Measurements from ENCODE around the gene USP31. TPM values are rescaled to one million over a fixed set of nuclear protein-coding genes. Genes with fewer than 3 reads are reported as not detected.

The USP31 gene
- total and polyA plus RNA-seq, 2 donors (not counting 1 experiment from before 2014, with no cell fraction given) = 1.6 to 6.7 TPM

GRCh38 chr16:23129686-23130085 lies 19.6 kb downstream of the USP31 start:
- Histone ChIP-seq H4K20me1 (ENCODE audit: control insufficient read depth, insufficient read depth, low read length, poor library complexity, severe bottlenecking) (no peaks in the 10 kb centered on the region), H3K36me3 (replicated peaks in 1 of 2; ENCODE audit: control extremely low read depth in 1 of 2, control insufficient read depth in 1 of 2, extremely low read depth in 1 of 2, insufficient read depth in 2 of 2, low read length in 1 of 2) (no peaks in the 10 kb centered on the region), H3K27ac (ENCODE audit: low read length in 2 of 2) (no peak overlapping the region), H3K9me3 (ENCODE audit: control extremely low read depth in 1 of 3, control insufficient read depth in 2 of 3, insufficient read depth in 1 of 3, low read length in 2 of 3) (no peaks in the 10 kb centered on the region), H3K27me3 (replicated peaks in 1 of 4; ENCODE audit: control extremely low read depth in 1 of 4, control insufficient read depth in 3 of 4, insufficient read depth in 4 of 4, low read length in 3 of 4) (no peaks in the 10 kb centered on the region), H3K4me1 (ENCODE audit: control insufficient read depth in 2 of 2, insufficient read depth in 2 of 2, low read length in 2 of 2) (no peaks in the 10 kb centered on the region), H2AFZ (ENCODE audit: insufficient read depth, low read depth, low read length, poor library complexity, severe bottlenecking) (no peak overlapping the region), H3K9ac (ENCODE audit: low read length) (no peak overlapping the region), H3K4me3 (ENCODE audit: control extremely low read depth in 1 of 5, extremely low read depth in 1 of 5, insufficient read depth in 1 of 5, low read depth in 2 of 5, low read length in 4 of 5) (no peak overlapping the region), H3K4me2 (replicated peaks; ENCODE audit: low read depth, low read length, poor library complexity, severe bottlenecking) (no peak overlapping the region), H3K79me2 (ENCODE audit: control insufficient read depth, insufficient read depth, low read length) (peaks cover 3% of the 10 kb centered on the region)
- Mint-ChIP-seq H3K4me1 (peaks cover 7% of the 10 kb centered on the region), H3K27ac (no peak overlapping the region), H3K27me3 (peaks cover 6% of the 10 kb centered on the region), H3K9me3 (ENCODE audit: insufficient read depth) (no peaks in the 10 kb centered on the region), H3K4me3 (no peak overlapping the region)
- 67% methylated on average over 1 of the region's 1 CpG for WGBS (ENCODE audit: insufficient coverage)
- ChIA-PET POLR2A (interaction anchor here (0.5 kb wide), 1 partner anchor 207 kb away, joined by 3 read pairs; no protein-coding TSS in a partner anchor), CTCF (no interaction called here)
- no peak for DNase-seq
- ATAC-seq (ENCODE audit: low read depth) = no peak
- no peak for TF ChIP-seq EZH2 (IDR thresholded peaks at IDR 0.05; ENCODE audit: borderline replicate concordance, insufficient read depth, low read depth, low read length, poor library complexity, severe bottlenecking)
- no peak for TF ChIP-seq CTCF (IDR thresholded peaks at IDR 0.05)
- intact Hi-C loops (cut with micrococcal nuclease) = no loop called here

- DNase-seq (no peak), ATAC-seq (ENCODE audit: low read depth) (no peak)
- H3K36me3 ChIP-seq (replicated peaks in 1 of 2; ENCODE audit: control extremely low read depth in 1 of 2, control insufficient read depth in 1 of 2, extremely low read depth in 1 of 2, insufficient read depth in 2 of 2, low read length in 1 of 2) = no peaks in the 10 kb centered on the region
- WGBS (ENCODE audit: insufficient coverage) = 92% methylated on average over 2 of the region's 5 CpGs
- no peaks in the 10 kb centered on the region for H4K20me1 ChIP-seq (ENCODE audit: control insufficient read depth, insufficient read depth, low read length, poor library complexity, severe bottlenecking)
- H2AFZ ChIP-seq (ENCODE audit: insufficient read depth, low read depth, low read length, poor library complexity, severe bottlenecking) = no peak overlapping the region
- intact Hi-C loops (cut with micrococcal nuclease) = no loop called here
- Mint-ChIP-seq H3K9me3 (ENCODE audit: insufficient read depth) (no peaks in the 10 kb centered on the region), H3K4me3 (no peak overlapping the region), H3K27me3 (peaks cover 5% of the 10 kb centered on the region), H3K4me1 (peaks cover 7% of the 10 kb centered on the region), H3K27ac (no peak overlapping the region)
- H3K4me3 ChIP-seq (ENCODE audit: control extremely low read depth in 1 of 5, extremely low read depth in 1 of 5, insufficient read depth in 1 of 5, low read depth in 2 of 5, low read length in 4 of 5) = no peak overlapping the region
- no peak overlapping the region for H3K9ac ChIP-seq (ENCODE audit: low read length)
- H3K27ac ChIP-seq (ENCODE audit: low read length in 2 of 2) = no peak overlapping the region
- H3K27me3 ChIP-seq (replicated peaks in 1 of 4; ENCODE audit: control extremely low read depth in 1 of 4, control insufficient read depth in 3 of 4, insufficient read depth in 4 of 4, low read length in 3 of 4) = no peaks in the 10 kb centered on the region
- no peaks in the 10 kb centered on the region for H3K79me2 ChIP-seq (ENCODE audit: control insufficient read depth, insufficient read depth, low read length)
- H3K4me2 ChIP-seq (replicated peaks; ENCODE audit: low read depth, low read length, poor library complexity, severe bottlenecking) = no peak overlapping the region
- H3K4me1 ChIP-seq (ENCODE audit: control insufficient read depth in 2 of 2, insufficient read depth in 2 of 2, low read length in 2 of 2) = no peaks in the 10 kb centered on the region
- no peaks in the 10 kb centered on the region for H3K9me3 ChIP-seq (ENCODE audit: control extremely low read depth in 1 of 3, control insufficient read depth in 2 of 3, insufficient read depth in 1 of 3, low read length in 2 of 3)
- ChIA-PET POLR2A (no interaction called here), CTCF (interaction anchor here (0.6 kb wide), 1 partner anchor 53 kb away, joined by 5 read pairs; no protein-coding TSS in a partner anchor)
- TF ChIP-seq CTCF (IDR thresholded peaks at IDR 0.05) = no peak
- no peak for TF ChIP-seq EZH2 (IDR thresholded peaks at IDR 0.05; ENCODE audit: borderline replicate concordance, insufficient read depth, low read depth, low read length, poor library complexity, severe bottlenecking)
These were observed 21.2 kb downstream of the USP31 start for GRCh38 chr16:23128056-23128455.

Measured in B cell (primary cell).